Choroid plexus epithelial cell (primary cell): Measurements from ENCODE around the gene INTS4.
"Not testable (repeated sequence)": the region's sequence is repeated elsewhere in the genome, so short reads cannot be mapped to it uniquely, and the experiment has no call there.

Experiments used
- DNase-seq: peaks from one replicate; pipeline ENCODE4 v3.0.0-alpha.2; 2010; ENCODE audit warnings: low read depth
- H3K4me3 ChIP-seq: 2 replicates; pipeline ENCODE4 v1.5.1; 2011; ENCODE audit warnings: low read depth, mild to moderate bottlenecking, control low read depth, low read length, moderate library complexity
- CTCF ChIP-seq: conservative IDR thresholded peaks from 2 replicates; pipeline ENCODE4 v1.5.1; 2011; ENCODE audit warnings: low read depth, mild to moderate bottlenecking, control low read depth, inconsistent platforms, low read length, moderate library complexity

Gene INTS4

GRCh38 chr11:77917713-77918112 lies 76.8 kb downstream of the INTS4 start:
- not testable (repeated sequence) for H3K4me3 ChIP-seq, DNase-seq

GRCh38 chr11:77914307-77914791 lies 80.1 kb downstream of the INTS4 start:
- DNase-seq: peak; percentile 92
- not testable (repeated sequence) for H3K4me3 ChIP-seq

DNA sequence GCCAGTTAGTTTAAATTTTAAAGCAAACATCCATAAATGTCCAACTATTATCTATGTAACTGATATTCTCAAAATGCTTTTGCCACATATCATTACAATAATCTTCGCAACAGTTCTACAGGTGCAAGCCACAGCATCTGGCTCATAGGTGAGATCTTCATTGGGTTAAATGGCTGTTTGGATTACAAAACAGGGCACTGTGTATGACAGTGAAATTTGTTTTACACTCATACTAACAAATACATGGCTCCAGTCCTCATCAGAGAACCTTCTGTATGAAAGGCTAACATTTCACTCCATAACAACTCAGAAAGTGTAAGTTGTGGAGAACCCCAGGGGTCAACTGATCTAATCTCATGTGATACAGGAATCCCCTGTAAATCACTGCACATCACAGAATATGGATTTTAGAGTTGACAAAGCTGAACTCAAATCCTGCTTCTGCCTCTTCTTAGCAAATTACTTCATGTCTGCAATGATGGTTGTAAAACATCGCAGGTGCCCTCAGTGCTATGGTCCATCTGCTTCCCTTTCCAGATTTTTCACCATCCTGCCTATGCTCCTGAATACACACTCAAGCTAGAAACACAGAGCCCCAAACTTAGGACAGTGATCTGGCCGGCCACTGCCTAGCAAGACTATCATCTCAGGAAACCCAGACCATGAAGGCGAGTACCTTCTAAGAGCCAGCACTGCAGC lies 80.7 kb downstream of the INTS4 start:
- peak; percentile 15 for DNase-seq
- not testable (repeated sequence) for H3K4me3 ChIP-seq

DNA sequence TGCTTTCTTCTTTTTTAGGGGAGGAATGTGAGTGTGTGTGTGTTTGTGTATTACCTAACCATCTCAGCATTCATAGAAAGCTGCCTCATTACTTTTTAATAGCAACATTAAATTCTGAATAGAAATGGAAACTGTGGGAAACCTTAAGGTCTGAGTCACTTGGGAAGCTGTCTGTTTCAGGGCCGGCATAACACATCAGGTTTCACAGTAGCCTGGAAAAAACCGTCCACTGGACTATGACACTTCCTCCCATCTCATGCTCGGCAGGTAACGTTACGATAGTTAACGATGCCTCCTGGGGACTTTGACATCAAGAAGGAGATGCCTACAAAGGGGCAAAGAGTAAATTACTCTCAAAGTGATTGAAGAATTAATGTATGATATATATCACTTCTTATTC lies 83.6 kb downstream of the INTS4 start:
- peak; percentile 68 for DNase-seq
- H3K4me3 ChIP-seq: not testable (repeated sequence)

GRCh38 chr11:77909277-77909676 lies 85.2 kb downstream of the INTS4 start:
- no peak overlapping the region for H3K4me3 ChIP-seq
- no peak for DNase-seq
- TF ChIP-seq CTCF: no peak

DNA sequence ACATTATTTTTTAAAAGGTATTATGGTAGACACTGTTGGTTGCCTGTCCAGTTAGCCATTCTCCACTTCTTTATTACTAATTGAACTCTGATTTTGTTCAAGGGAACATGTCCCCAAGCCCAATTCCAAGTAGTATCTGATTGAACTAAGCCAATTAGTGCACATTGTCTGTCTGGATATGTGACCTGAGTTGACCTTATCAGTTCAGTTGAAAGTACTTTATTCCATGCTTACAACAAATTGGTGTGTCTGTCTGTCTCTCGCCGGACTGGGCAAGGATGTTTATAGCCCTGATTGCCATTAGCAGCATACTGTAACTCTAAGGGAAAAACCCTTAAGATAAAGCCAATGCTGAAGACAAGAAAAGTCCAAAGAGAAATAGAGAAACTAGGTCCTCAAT lies 85.6 kb downstream of the INTS4 start:
- TF ChIP-seq CTCF: no peak
- no peak for DNase-seq
- no peak overlapping the region for H3K4me3 ChIP-seq

- DNase-seq: peak; percentile 58
- H3K4me3 ChIP-seq: not testable (repeated sequence)
These were observed 99.5 kb downstream of the INTS4 start for GRCh38 chr11:77894949-77895348.

DNA sequence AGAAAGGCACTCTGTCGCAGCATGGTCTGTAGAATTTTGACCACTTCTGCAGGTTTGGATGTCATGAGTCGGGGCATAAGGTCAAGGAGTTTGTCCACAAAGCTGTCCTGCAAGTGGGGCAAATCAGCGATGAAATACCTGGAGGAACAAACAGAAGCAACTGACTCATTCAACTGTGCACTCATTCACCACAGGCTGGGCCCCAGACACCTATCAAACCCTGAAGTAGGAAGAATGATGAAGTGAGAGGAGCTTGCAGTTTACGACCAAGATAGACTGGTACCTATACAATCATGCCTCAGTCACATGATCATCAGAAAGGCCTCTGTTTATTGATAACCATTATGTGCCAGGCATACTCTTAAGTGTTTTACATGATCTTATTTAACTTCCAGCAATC lies 102.8 kb downstream of the INTS4 start:
- DNase-seq, H3K4me3 ChIP-seq: not testable (repeated sequence)

DNA sequence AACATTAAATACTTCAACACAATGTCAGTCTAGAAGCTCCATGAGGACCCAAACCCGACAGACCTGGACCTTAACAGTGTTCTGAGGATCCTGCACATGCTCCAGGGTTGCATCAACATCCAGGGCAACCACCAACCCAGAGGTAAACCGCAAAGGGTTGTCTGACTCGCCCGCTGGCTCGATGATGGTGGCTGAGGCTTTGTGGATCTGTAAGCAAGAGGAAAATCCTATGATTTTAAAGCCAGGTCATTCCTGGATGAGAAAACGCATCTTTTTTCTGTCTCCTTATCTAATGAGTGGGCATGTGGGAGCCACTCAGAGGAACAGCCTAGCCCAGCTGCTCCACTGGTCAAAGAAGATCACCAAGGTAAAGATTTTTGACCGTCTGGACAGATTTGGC lies 103.2 kb downstream of the INTS4 start:
- H3K4me3 ChIP-seq: not testable (repeated sequence)

GRCh38 chr11:77890619-77891056 lies 103.8 kb downstream of the INTS4 start:
- H3K4me3 ChIP-seq: not testable (repeated sequence)
- peak; percentile 9 for DNase-seq

More for the DNA sequence above, 103.2 kb downstream of the INTS4 start:
- DNase-seq: not testable (repeated sequence)

DNA sequence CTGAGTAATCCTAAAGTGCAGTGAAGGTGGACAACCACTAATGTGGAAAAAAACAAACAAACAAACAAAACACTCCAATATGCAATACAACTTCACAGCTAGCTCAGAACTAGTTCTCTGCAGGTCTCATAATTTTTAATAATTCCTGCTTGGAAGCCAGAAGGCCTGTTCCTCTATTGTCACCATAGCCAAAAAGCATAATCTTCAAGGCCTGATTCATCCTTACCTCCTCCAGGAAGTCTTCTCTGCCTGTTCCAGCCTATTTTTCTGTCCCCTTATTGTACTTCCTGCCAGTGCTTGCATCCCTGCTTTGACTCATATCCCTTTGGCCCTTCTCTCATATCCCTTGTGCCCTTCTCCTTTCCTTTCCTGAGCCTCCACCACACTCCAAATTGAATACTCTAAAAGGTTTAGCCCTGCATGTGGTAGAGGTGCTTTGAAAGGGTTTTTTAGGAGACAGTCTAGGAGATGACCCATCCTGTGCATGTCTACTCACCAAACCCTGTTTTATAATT lies 104.3 kb downstream of the INTS4 start:
- H3K4me3 ChIP-seq, DNase-seq: not testable (repeated sequence)

GRCh38 chr11:77889045-77889444 lies 105.4 kb downstream of the INTS4 start:
- DNase-seq, H3K4me3 ChIP-seq: not testable (repeated sequence)

- DNase-seq: peak; percentile 10
- TF ChIP-seq CTCF: no peak
- no peak overlapping the region for H3K4me3 ChIP-seq
These were observed 108.1 kb downstream of the INTS4 start for GRCh38 chr11:77886401-77886800.
